Measurements from ENCODE around the gene NOP53. TPM values are rescaled to one million over a fixed set of nuclear protein-coding genes. Genes with fewer than 3 reads are reported as not detected.

Gene NOP53
- total and polyA plus RNA-seq, 2 of the 13 experiments (the other 11 are each of a cell fraction or from before 2014, with no cell fraction given) = 53.9 to 141 TPM

- DNase-seq (ENCODE audit: low spot score) = no peak
- H3K27me3 ChIP-seq (ENCODE audit: control insufficient read depth in 1 of 2, insufficient read depth in 2 of 2, low read length in 2 of 2) = no peaks in the 10 kb centered on the region
- in situ Hi-C loops (cut with HindIII; ENCODE audit: extremely low pct_ligation_motif_present, low pct_unique_long_range_greater_than_20kb) = no loop called here
- intact Hi-C loops (cut with micrococcal nuclease; ENCODE audit: unreplicated experiment) = no loop called here
- CTCF ChIA-PET (ENCODE audit: low intra/inter-chr PET ratio, low total read pairs) = interaction anchor here (1.3 kb wide), 1 partner anchor 20 kb away, joined by 5 read pairs; no protein-coding TSS in a partner anchor
- no peaks in the 10 kb centered on the region for H4K20me1 ChIP-seq (ENCODE audit: insufficient read depth, low read length)
- no peak overlapping the region for H2AFZ ChIP-seq (ENCODE audit: low read length)
- no TSS peak for BruUV-seq (replicated peaks)
- no peak overlapping the region for H3K4me2 ChIP-seq (ENCODE audit: low read depth, low read length)
- no peak overlapping the region for H3K4me3 ChIP-seq (replicated peaks in 1 of 3; ENCODE audit: insufficient read depth in 1 of 3, low read depth in 2 of 3, low read length in 3 of 3)
- 15% methylated on average over 2 of the region's 2 CpGs for WGBS (ENCODE audit: low lambda C conversion rate)
- no peak overlapping the region for H3K9ac ChIP-seq (ENCODE audit: insufficient read depth, low read depth, low read length)
- no peaks in the 10 kb centered on the region for H3K79me2 ChIP-seq (ENCODE audit: insufficient read depth, low read length)
- H3K27ac ChIP-seq (ENCODE audit: extremely low read length, insufficient read depth, low read length) = no peak overlapping the region
- no peaks in the 10 kb centered on the region for H3K9me3 ChIP-seq (ENCODE audit: low read length)
- FAIRE-seq = no peak
- POLR2A ChIA-PET = no interaction called here
- TF ChIP-seq ZNF292 (CRISPR knock-in tag; IDR thresholded peaks at IDR 0.05; ENCODE audit: borderline replicate concordance, low read depth) = no peak
- TF ChIP-seq GZF1 (CRISPR knock-in tag; IDR thresholded peaks at IDR 0.05) = peak; percentile 77; the same call in 1 of the 2 replicates
- TF ChIP-seq, protein P1, sequence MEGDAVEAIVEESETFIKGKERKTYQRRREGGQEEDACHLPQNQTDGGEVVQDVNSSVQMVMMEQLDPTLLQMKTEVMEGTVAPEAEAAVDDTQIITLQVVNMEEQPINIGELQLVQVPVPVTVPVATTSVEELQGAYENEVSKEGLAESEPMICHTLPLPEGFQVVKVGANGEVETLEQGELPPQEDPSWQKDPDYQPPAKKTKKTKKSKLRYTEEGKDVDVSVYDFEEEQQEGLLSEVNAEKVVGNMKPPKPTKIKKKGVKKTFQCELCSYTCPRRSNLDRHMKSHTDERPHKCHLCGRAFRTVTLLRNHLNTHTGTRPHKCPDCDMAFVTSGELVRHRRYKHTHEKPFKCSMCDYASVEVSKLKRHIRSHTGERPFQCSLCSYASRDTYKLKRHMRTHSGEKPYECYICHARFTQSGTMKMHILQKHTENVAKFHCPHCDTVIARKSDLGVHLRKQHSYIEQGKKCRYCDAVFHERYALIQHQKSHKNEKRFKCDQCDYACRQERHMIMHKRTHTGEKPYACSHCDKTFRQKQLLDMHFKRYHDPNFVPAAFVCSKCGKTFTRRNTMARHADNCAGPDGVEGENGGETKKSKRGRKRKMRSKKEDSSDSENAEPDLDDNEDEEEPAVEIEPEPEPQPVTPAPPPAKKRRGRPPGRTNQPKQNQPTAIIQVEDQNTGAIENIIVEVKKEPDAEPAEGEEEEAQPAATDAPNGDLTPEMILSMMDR (CRISPR knock-in tag; IDR thresholded peaks at IDR 0.05) = peak; percentile 52
- TF ChIP-seq, protein P2, sequence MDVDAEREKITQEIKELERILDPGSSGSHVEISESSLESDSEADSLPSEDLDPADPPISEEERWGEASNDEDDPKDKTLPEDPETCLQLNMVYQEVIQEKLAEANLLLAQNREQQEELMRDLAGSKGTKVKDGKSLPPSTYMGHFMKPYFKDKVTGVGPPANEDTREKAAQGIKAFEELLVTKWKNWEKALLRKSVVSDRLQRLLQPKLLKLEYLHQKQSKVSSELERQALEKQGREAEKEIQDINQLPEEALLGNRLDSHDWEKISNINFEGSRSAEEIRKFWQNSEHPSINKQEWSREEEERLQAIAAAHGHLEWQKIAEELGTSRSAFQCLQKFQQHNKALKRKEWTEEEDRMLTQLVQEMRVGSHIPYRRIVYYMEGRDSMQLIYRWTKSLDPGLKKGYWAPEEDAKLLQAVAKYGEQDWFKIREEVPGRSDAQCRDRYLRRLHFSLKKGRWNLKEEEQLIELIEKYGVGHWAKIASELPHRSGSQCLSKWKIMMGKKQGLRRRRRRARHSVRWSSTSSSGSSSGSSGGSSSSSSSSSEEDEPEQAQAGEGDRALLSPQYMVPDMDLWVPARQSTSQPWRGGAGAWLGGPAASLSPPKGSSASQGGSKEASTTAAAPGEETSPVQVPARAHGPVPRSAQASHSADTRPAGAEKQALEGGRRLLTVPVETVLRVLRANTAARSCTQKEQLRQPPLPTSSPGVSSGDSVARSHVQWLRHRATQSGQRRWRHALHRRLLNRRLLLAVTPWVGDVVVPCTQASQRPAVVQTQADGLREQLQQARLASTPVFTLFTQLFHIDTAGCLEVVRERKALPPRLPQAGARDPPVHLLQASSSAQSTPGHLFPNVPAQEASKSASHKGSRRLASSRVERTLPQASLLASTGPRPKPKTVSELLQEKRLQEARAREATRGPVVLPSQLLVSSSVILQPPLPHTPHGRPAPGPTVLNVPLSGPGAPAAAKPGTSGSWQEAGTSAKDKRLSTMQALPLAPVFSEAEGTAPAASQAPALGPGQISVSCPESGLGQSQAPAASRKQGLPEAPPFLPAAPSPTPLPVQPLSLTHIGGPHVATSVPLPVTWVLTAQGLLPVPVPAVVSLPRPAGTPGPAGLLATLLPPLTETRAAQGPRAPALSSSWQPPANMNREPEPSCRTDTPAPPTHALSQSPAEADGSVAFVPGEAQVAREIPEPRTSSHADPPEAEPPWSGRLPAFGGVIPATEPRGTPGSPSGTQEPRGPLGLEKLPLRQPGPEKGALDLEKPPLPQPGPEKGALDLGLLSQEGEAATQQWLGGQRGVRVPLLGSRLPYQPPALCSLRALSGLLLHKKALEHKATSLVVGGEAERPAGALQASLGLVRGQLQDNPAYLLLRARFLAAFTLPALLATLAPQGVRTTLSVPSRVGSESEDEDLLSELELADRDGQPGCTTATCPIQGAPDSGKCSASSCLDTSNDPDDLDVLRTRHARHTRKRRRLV (CRISPR knock-in tag; IDR thresholded peaks at IDR 0.05) = no peak
- TF ChIP-seq, protein P3, sequence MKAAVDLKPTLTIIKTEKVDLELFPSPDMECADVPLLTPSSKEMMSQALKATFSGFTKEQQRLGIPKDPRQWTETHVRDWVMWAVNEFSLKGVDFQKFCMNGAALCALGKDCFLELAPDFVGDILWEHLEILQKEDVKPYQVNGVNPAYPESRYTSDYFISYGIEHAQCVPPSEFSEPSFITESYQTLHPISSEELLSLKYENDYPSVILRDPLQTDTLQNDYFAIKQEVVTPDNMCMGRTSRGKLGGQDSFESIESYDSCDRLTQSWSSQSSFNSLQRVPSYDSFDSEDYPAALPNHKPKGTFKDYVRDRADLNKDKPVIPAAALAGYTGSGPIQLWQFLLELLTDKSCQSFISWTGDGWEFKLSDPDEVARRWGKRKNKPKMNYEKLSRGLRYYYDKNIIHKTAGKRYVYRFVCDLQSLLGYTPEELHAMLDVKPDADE (CRISPR knock-in tag; IDR thresholded peaks at IDR 0.05) = no peak
- TF ChIP-seq, protein P4, sequence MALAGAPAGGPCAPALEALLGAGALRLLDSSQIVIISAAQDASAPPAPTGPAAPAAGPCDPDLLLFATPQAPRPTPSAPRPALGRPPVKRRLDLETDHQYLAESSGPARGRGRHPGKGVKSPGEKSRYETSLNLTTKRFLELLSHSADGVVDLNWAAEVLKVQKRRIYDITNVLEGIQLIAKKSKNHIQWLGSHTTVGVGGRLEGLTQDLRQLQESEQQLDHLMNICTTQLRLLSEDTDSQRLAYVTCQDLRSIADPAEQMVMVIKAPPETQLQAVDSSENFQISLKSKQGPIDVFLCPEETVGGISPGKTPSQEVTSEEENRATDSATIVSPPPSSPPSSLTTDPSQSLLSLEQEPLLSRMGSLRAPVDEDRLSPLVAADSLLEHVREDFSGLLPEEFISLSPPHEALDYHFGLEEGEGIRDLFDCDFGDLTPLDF (CRISPR knock-in tag; IDR thresholded peaks at IDR 0.05) = no peak
- TF ChIP-seq ZNF567 (CRISPR knock-in tag; IDR thresholded peaks at IDR 0.05; ENCODE audit: borderline replicate concordance) = no peak
- no peak for TF ChIP-seq ZNF549 (CRISPR knock-in tag; IDR thresholded peaks at IDR 0.05)
- no peak for TF ChIP-seq CREB1 (IDR thresholded peaks at IDR 0.05)
- TF ChIP-seq CREB1 (CRISPR knock-in tag; IDR thresholded peaks at IDR 0.05) = no peak
- peak; percentile 49 for ATAC-seq
- peaks cover 39% of the 10 kb centered on the region for H3K4me1 ChIP-seq (ENCODE audit: insufficient read depth, low read length)
- H3K36me3 ChIP-seq (replicated peaks in 1 of 2; ENCODE audit: control insufficient read depth in 1 of 2, insufficient read depth in 2 of 2, low read length in 2 of 2) = no peaks in the 10 kb centered on the region
These were observed 23.3 kb downstream of the NOP53 start for GRCh38 chr19:47768604-47769003.
